ENCODE results near the gene HEBP2.

HEBP2 gene

DNA sequence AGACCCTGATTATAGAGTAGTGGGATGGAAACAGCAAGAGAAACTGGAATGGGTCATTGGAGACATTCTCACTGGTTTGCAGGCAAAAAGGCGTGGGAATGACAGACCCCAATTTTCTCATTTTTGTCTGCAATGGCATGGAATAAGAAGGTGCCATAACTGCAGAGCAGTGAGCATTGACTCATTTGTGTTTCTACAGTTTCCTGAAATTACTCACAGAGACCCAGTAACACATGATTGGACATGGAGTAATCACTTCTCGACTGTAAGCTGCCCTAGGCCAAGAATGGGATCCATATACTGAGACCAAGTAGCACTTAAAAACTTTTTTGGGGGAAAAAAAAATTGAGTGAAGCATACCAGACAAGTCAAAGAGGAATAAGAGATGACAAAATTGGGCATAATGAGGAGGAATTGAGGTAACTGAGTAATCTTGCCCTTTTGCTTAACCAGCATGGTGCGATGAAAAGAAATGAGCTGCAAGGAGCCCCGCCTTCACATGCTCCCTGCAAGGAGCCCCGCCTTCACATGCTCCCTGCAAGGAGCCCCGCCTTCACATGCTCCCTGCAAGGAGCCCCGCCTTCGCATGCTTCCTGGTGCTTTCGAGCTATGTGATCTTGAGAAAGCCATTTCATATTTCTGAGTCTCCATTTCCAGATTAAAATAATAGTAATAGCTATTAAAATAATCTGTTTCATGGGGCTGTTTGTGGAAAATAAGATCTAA lies 51.1 kb downstream of the HEBP2 start:
- DNase-seq (ENCODE audit: low spot score) = no peak

DNA sequence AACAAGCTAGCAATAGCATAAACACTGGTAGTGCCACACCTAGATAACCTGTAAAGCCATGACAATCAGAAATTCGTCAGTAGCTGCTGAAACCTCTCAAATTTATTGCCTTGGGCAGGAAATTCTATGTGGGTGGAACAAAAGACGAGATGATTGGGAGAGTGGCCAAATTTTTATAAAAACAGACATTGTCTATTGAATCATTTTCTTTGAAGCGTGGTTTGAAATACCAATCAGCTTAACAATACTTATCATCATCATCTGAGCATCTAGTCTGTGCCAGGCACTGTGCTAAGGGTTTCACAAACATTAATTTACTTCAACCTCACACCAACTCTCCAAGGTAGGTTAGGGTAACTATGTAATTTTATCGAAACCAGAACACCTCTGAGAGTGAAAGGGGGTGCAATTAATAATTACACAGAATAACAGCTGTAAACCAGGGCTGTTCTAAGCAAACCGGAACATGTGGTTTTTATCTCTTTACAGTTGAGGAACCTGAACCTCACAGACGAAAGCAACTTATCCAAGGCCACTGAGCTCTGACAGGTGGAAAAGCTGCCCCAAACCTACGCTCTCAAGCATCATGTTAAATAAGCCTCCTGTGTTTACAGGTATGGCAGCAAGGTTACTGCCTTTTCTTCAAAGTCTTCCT lies 51.9 kb downstream of the HEBP2 start:
- DNase-seq (ENCODE audit: low spot score) = no peak

DNA sequence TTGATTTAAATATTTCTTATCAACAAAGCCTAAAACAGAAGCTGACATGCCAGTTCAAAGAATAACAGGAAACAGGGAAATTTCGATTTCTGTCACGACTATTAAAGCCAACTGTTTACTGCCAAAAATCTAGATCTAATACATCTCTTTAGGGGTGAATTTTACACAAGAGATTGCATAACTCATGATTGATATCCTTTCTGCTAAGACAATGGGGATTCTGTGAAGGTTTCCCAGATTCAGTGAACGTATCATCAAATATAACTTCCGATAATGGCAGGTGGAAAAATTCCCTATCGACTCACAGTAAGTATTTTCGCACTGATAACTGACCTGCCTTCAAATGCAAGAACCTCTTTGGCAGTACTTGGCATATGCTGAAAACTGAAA lies 52.4 kb downstream of the HEBP2 start:
- DNase-seq (ENCODE audit: low spot score) = no peak

DNA sequence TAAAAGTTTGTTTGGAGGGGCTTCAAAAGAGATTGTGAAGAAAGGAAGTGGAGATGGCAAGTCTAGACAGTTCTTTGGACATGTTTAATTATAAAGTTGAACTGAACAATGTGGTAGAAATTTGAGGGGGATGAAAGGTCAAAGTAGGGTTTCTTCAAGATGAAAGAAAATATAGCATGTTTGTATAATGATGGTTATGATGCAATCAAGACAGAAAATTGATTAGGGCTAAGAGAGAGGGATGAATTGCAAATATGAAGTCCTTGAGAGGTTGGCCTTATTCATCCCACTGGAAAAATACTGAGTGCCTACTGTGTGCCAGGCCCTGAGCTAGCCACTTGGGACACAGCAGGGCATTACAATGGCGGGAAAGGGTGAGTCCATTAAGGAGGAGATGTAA lies 57.6 kb downstream of the HEBP2 start:
- DNase-seq (ENCODE audit: low spot score) = no peak

DNA sequence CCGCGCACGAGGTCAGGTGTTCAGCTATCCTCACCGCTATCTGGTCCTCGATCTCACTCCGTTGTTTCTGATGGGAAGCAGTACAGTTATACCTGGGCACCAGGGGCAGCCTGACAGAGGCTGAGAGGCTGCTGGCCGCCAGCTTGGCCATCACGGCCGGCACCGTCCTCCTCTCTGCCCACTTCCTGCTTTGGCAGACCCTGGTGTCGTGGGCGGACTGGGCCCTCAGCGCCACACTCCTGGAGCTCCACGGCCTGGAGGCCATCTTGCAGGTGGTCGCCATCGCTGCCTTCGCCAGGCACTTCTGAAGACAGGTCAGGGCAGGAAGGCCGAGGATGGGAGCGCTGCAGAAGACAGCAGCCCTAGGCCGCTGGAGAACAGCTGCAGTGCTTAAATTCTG lies 60.1 kb downstream of the HEBP2 start:
- no peak for DNase-seq (ENCODE audit: low spot score)

DNA sequence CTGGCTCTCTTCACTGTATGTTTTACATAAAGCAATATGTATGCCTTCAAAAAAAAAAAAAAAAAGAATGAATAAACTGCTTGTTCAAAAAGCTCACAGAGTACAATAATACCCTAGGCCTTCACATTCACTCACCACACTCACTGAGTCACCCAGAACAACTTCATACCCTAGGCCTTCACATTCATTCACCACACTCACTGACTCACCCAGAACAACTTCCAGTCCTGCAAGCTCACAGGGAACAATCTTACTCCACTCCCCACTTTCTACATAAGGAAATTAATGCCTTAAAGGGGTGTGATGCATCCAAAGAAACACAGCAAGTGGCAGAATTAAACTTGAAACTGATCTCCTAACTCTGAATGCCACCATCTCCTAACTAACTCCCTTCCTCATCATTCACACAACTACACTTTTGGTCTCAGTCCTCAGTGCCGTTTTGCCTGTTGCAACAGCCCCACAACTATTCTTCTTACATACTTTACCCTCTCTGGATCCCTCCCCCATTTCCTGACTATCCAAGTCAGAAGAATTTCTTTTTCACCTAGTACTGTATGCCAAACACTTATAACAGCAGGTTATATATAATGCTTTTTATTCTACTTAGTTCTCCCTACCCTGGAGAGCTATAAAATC lies 61.1 kb downstream of the HEBP2 start:
- DNase-seq (ENCODE audit: low spot score) = no peak

DNA sequence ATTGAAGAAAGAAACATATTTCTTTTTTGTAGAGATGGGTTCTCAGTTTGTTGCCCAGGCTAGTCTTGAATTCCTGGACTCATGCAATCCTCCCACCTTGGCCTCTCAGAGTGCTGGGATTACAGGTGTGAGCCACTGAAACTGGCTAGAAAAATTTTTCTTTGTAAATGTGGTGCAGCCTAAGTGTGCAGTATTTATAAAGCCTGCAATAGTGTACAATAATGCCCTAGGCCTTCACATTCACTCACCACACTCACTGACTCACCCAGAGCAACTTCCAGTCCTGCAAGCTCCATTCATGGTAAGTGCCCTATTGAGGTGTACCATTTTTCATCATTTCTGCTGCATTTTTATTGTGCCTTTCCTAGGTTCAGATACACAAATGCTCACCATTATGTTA lies 63.9 kb downstream of the HEBP2 start:
- DNase-seq (ENCODE audit: low spot score) = no peak

DNA sequence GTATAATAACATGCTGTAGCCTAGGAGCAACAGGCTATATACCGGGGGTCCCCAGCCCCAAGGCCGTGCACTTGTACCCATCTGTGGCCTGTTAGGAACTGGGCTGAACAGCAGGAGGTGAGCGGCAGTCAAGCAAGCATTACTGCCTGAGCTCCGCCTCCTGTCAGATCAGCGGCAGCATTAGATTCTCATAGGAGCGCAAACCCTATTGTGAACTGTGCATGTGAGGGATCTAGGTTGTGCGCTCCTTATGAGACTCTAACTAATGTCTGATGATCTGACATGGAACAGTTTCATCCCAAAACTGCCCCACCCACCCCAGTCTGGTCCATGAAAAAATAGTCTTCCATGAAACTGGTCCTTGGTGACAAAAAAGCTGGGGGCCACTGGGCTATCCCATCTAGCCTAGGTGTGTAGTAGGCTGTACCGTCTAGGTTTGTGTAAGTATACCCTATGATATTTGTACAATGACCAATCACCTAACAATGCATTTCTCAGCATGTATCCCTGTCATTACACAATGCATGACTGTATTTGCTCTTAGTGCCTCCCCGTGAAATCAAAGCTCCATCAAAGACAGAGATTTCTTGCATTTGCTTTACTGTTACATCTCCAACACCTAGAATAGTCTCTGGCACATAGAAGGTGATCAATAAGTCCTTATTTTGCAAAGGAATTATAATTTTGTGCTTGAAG lies 64.4 kb downstream of the HEBP2 start:
- no peak for DNase-seq (ENCODE audit: low spot score)

Data from Ammon's horn (tissue), 1 donor.